Measurements from ENCODE around the gene VAMP8. TPM values are rescaled to one million over a fixed set of nuclear protein-coding genes. Genes with fewer than 3 reads are reported as not detected.
A peak's percentile ranks its signal among the peaks of the same experiment; 100 is the strongest.
"Not testable (repeated sequence)": the region's sequence is repeated elsewhere in the genome, so short reads cannot be mapped to it uniquely, and the experiment has no call there.

VAMP8 gene
- total RNA-seq, 1 donor from 2014 or later = 86.1 TPM

DNA sequence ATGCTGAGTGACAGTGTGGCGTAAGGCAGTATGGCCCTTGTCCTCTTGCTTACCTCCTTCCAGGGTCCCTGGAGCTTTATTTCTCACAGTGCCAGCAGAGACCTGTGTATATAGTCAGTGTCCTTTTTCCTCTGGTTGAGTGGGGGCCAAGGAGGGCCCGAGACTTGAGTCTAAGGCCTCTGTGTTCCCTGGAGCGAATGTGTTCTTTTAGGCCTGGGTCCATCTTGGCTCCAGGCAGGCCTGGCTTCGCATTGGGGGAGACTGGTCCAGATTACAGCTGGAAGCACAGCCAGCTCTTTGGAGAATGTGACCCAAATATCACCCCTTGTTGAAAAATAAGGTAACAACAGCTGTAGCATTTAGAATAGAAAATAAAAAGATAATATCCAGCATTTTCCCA lies 11.8 kb downstream of the VAMP8 start:
- no peak for DNase-seq (ENCODE audit: low spot score)
- Mint-ChIP-seq H3K27ac (no peak overlapping the region), H3K27me3 (ENCODE audit: insufficient read depth) (no peaks in the 10 kb centered on the region), H3K4me1 (ENCODE audit: low read depth) (peaks cover 34% of the 10 kb centered on the region), H3K9me3 (no peaks in the 10 kb centered on the region), H3K36me3 (ENCODE audit: low read depth) (peaks cover 3% of the 10 kb centered on the region), H3K4me3 (no peak overlapping the region)
- intact Hi-C loops (cut with micrococcal nuclease) = no loop called here

- intact Hi-C loops (cut with micrococcal nuclease) = no loop called here
- DNase-seq (ENCODE audit: low spot score) = no peak
- Mint-ChIP-seq H3K9me3 (no peaks in the 10 kb centered on the region), H3K4me3 (no peak overlapping the region), H3K36me3 (ENCODE audit: low read depth) (peaks cover 5% of the 10 kb centered on the region), H3K27ac (no peak overlapping the region), H3K4me1 (ENCODE audit: low read depth) (peaks cover 35% of the 10 kb centered on the region), H3K27me3 (ENCODE audit: insufficient read depth) (no peaks in the 10 kb centered on the region)
These were observed 12.8 kb downstream of the VAMP8 start for GRCh38 chr2:85589982-85590791.

DNA sequence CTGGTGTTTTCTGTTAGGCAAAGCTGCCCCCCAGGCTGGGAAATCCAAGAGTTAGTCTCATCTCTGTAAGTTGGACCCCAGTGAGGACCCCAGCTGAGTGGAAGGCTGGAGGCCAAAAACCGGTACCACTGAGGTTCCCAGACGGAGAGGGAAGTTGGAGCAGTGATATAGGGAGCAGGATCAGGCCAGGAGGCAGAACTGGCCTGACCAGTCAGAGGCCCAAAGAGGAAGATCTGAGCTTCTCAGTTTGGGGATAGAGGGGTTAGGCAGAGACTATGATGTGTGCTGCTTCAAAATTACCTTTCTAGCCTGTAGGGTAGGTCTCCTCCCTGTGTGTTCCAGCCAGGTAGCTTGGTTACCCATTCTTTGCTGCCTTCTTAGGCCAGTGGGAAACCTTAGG lies 13.6 kb downstream of the VAMP8 start:
- intact Hi-C loops (cut with micrococcal nuclease) = no loop called here

GRCh38 chr2:85591563-85591962 lies 14.2 kb downstream of the VAMP8 start:
- Mint-ChIP-seq H3K36me3 (ENCODE audit: low read depth) (peaks cover 9% of the 10 kb centered on the region), H3K4me3 (no peak overlapping the region), H3K9me3 (no peaks in the 10 kb centered on the region), H3K4me1 (ENCODE audit: low read depth) (peaks cover 26% of the 10 kb centered on the region), H3K27me3 (ENCODE audit: insufficient read depth) (no peaks in the 10 kb centered on the region), H3K27ac (no peak overlapping the region)
- no peak for DNase-seq (ENCODE audit: low spot score)
- intact Hi-C loops (cut with micrococcal nuclease) = no loop called here

More for the DNA sequence above, 13.6 kb downstream of the VAMP8 start:
- Mint-ChIP-seq H3K27me3 (ENCODE audit: insufficient read depth) (no peaks in the 10 kb centered on the region), H3K9me3 (no peaks in the 10 kb centered on the region), H3K36me3 (ENCODE audit: low read depth) (peaks cover 8% of the 10 kb centered on the region), H3K4me3 (no peak overlapping the region), H3K27ac (no peak overlapping the region), H3K4me1 (ENCODE audit: low read depth) (peaks cover 27% of the 10 kb centered on the region)
- no peak for DNase-seq (ENCODE audit: low spot score)

- H3K4me3 Mint-ChIP-seq; H3K9me3 Mint-ChIP-seq; DNase-seq (ENCODE audit: low spot score); H3K27me3 Mint-ChIP-seq (ENCODE audit: insufficient read depth); H3K36me3 Mint-ChIP-seq (ENCODE audit: low read depth); intact Hi-C loops (cut with micrococcal nuclease); H3K27ac Mint-ChIP-seq: not testable (repeated sequence)
- peaks cover 32% of the 10 kb centered on the region for H3K4me1 Mint-ChIP-seq (ENCODE audit: low read depth)
These were observed 14.9 kb downstream of the VAMP8 start for GRCh38 chr2:85592299-85592698.

GRCh38 chr2:85593023-85593422 lies 15.6 kb downstream of the VAMP8 start:
- H3K27ac Mint-ChIP-seq = no peak overlapping the region
- no peaks in the 10 kb centered on the region for H3K9me3 Mint-ChIP-seq
- peak overlapping the region; percentile 99 for H3K4me3 Mint-ChIP-seq
- no peak for DNase-seq (ENCODE audit: low spot score)
- peaks cover 9% of the 10 kb centered on the region for H3K36me3 Mint-ChIP-seq (ENCODE audit: low read depth)
- peaks cover 29% of the 10 kb centered on the region for H3K4me1 Mint-ChIP-seq (ENCODE audit: low read depth)
- no peaks in the 10 kb centered on the region for H3K27me3 Mint-ChIP-seq (ENCODE audit: insufficient read depth)
- intact Hi-C loops (cut with micrococcal nuclease) = no loop called here

GRCh38 chr2:85594715-85595300 lies 17.4 kb downstream of the VAMP8 start:
- Mint-ChIP-seq H3K27me3 (ENCODE audit: insufficient read depth) (no peaks in the 10 kb centered on the region), H3K36me3 (ENCODE audit: low read depth) (peaks cover 10% of the 10 kb centered on the region), H3K4me1 (ENCODE audit: low read depth) (peaks cover 22% of the 10 kb centered on the region), H3K9me3 (no peaks in the 10 kb centered on the region), H3K27ac (peak overlapping the region; percentile 92), H3K4me3 (peak overlapping the region; percentile 99)
- no peak for DNase-seq (ENCODE audit: low spot score)
- intact Hi-C loops (cut with micrococcal nuclease) = loop anchor here (1.0 to 2.0 kb wide), 8 partner anchors 8 to 175 kb away; partner anchors contain the start of genes C2orf68, GGCX and USP39

GRCh38 chr2:85595301-85596025 lies 18.1 kb downstream of the VAMP8 start, which contains the start of gene RNF181:
TSS of gene RNF181 (plus strand) at chr2:85595745. CDS start at chr2:85595764, 19 bp downstream.
- Mint-ChIP-seq H3K4me1 (ENCODE audit: low read depth) (peaks cover 22% of the 10 kb centered on the region), H3K27me3 (ENCODE audit: insufficient read depth) (no peaks in the 10 kb centered on the region), H3K27ac (peak within 1 kb of the TSS; percentile 92), H3K9me3 (no peaks in the 10 kb centered on the region), H3K36me3 (ENCODE audit: low read depth) (peaks cover 10% of the 10 kb centered on the region), H3K4me3 (peak within 1 kb of the TSS; percentile 99)
- intact Hi-C loops (cut with micrococcal nuclease) = loop anchor here (1.0 to 2.0 kb wide), 8 partner anchors 8 to 175 kb away; partner anchors contain the start of genes C2orf68, GGCX and USP39
- DNase-seq (ENCODE audit: low spot score) = peak; percentile 91

GRCh38 chr2:85596026-85596333 lies 18.6 kb downstream of the VAMP8 start:
- H3K27me3 Mint-ChIP-seq (ENCODE audit: insufficient read depth) = no peaks in the 10 kb centered on the region
- H3K27ac Mint-ChIP-seq = peak overlapping the region; percentile 92
- no peak for DNase-seq (ENCODE audit: low spot score)
- intact Hi-C loops (cut with micrococcal nuclease) = no loop called here
- peaks cover 22% of the 10 kb centered on the region for H3K4me1 Mint-ChIP-seq (ENCODE audit: low read depth)
- H3K4me3 Mint-ChIP-seq = peak overlapping the region; percentile 99
- peaks cover 10% of the 10 kb centered on the region for H3K36me3 Mint-ChIP-seq (ENCODE audit: low read depth)
- H3K9me3 Mint-ChIP-seq = no peaks in the 10 kb centered on the region

- intact Hi-C loops (cut with micrococcal nuclease) = no loop called here
- peaks cover 10% of the 10 kb centered on the region for H3K36me3 Mint-ChIP-seq (ENCODE audit: low read depth)
- H3K4me3 Mint-ChIP-seq = peak overlapping the region; percentile 99
- no peaks in the 10 kb centered on the region for H3K27me3 Mint-ChIP-seq (ENCODE audit: insufficient read depth)
- H3K4me1 Mint-ChIP-seq (ENCODE audit: low read depth) = peaks cover 22% of the 10 kb centered on the region
- no peak for DNase-seq (ENCODE audit: low spot score)
- no peaks in the 10 kb centered on the region for H3K9me3 Mint-ChIP-seq
- H3K27ac Mint-ChIP-seq = peak overlapping the region; percentile 92
These were observed 19.2 kb downstream of the VAMP8 start for GRCh38 chr2:85596486-85597143.

DNA sequence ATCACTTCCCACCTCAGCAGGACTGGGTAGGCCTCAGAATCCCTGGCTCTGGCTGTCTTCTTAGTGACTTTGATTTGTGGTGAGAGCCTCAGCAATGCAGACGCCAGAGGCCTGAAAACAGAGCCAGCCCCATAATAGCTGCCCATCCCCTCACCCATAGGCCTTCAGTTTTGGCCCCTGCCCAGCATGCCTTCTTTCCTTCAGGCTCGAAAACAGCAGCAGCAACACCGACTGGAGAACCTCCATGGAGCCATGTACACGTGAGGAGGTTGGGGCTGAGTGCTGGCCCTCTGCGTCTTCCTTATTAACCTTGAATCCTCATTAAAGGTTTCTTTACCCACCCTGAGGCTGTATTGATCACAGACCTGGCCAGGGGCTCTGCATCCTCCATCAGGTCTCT lies 19.9 kb downstream of the VAMP8 start:
- intact Hi-C loops (cut with micrococcal nuclease) = no loop called here

GRCh38 chr2:85598594-85599340 lies 21.4 kb downstream of the VAMP8 start:
- H3K36me3 Mint-ChIP-seq (ENCODE audit: low read depth) = peaks cover 13% of the 10 kb centered on the region
- peaks cover 30% of the 10 kb centered on the region for H3K4me1 Mint-ChIP-seq (ENCODE audit: low read depth)
- H3K4me3 Mint-ChIP-seq = no peak overlapping the region
- H3K9me3 Mint-ChIP-seq = no peaks in the 10 kb centered on the region
- no peaks in the 10 kb centered on the region for H3K27me3 Mint-ChIP-seq (ENCODE audit: insufficient read depth)
- intact Hi-C loops (cut with micrococcal nuclease) = no loop called here
- DNase-seq (ENCODE audit: low spot score) = no peak
- no peak overlapping the region for H3K27ac Mint-ChIP-seq

More for the DNA sequence above, 19.9 kb downstream of the VAMP8 start:
- peaks cover 22% of the 10 kb centered on the region for H3K4me1 Mint-ChIP-seq (ENCODE audit: low read depth)
- H3K4me3 Mint-ChIP-seq = peak overlapping the region; percentile 99
- H3K27ac Mint-ChIP-seq = no peak overlapping the region
- peaks cover 10% of the 10 kb centered on the region for H3K36me3 Mint-ChIP-seq (ENCODE audit: low read depth)
- H3K27me3 Mint-ChIP-seq (ENCODE audit: insufficient read depth) = no peaks in the 10 kb centered on the region
- no peaks in the 10 kb centered on the region for H3K9me3 Mint-ChIP-seq
- no peak for DNase-seq (ENCODE audit: low spot score)

Measured in activated T-helper 1 cell treated with anti-CD3 and anti-CD28 coated beads, Interleukin-12 subunit alpha, Interleukin-12 subunit beta, Interleukin-2, Interleukin-4 antibody, amounts not matched to agents 30 ng/mL and 10 ng/mL and 1 ng/mL, durations not matched to agents 14 hours and 24 hours and 36 hours (primary cell).